Activated CD4-positive, CD25-positive, alpha-beta regulatory T cell treated with anti-CD3 and anti-CD28 coated beads, Interleukin-2, amount 50 U/mL, for 24 hours (primary cell): ENCODE measurements around the gene SLC39A5.
"Not testable (repeated sequence)": the region's sequence is repeated elsewhere in the genome, so short reads cannot be mapped to it uniquely, and the experiment has no call there.

Experiments
- ATAC-seq, 2 donors: fragments of 150-1000 bp; cut with Tn5 transposase; one replicate each; pipeline ENCODE4 v1.10.0; 2021; ENCODE audit warnings: mild to moderate bottlenecking in 1 of 2, moderate library complexity in 1 of 2

SLC39A5 gene

DNA sequence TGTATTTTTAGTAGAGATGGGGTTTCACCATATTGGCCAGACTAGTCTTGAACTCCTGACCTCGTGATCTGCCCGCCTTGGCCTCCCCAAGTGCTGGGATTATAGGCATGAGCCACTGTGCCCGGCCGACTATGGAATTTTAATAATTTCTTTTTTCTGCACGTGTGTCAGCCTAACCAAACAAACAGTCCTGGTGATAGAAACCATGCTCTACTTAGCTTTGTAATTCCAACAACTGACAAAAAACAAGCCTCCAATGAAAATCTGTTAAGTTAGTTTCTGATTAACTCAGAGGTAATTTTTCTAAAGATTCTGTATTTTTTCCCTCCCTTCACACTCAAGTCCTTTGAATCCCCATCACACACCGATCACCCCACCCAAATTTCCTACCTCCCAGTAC, 52.2 kb downstream of the SLC39A5 start:
- ATAC-seq, result no peak

DNA sequence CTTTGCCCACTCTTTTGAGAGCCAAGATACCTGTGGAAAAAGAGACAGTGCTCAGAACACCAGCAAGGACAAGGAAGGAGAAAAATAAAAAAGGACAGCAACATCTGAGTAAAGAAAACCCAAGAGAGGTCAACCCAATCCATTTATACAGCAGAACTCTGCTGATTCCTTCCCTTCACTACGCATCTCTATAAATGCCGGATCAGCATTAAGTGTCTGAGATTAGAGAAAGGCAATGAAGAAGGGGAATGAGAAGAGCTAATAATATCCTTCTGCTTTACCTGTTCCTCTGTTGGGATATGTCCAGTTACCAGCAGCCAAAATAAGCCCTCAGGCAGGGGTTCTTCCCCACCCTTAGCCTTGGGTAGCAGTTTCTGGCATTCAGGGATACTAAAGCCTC, 52.7 kb downstream of the SLC39A5 start:
- no peak for ATAC-seq

DNA sequence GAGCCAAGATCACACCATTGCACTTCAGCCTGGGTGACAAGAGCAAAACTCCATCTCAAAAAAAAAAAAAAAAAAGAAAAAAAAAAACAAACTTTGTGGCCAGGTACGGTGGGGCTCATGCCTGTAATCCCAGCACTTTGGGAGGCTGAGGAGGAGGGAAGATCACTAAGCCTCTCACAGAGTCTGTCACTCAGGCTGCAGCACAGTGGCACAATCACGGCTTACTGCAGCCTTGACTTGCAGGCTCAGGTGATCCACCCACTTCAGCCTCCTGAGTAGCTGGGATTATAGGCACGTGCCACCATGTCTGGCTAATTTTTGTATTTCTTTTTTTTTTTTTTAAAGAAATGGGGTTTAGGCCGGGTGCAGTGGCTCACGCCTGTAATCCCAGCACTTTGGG, 54.4 kb downstream of the SLC39A5 start:
- ATAC-seq, result not testable (repeated sequence)

DNA sequence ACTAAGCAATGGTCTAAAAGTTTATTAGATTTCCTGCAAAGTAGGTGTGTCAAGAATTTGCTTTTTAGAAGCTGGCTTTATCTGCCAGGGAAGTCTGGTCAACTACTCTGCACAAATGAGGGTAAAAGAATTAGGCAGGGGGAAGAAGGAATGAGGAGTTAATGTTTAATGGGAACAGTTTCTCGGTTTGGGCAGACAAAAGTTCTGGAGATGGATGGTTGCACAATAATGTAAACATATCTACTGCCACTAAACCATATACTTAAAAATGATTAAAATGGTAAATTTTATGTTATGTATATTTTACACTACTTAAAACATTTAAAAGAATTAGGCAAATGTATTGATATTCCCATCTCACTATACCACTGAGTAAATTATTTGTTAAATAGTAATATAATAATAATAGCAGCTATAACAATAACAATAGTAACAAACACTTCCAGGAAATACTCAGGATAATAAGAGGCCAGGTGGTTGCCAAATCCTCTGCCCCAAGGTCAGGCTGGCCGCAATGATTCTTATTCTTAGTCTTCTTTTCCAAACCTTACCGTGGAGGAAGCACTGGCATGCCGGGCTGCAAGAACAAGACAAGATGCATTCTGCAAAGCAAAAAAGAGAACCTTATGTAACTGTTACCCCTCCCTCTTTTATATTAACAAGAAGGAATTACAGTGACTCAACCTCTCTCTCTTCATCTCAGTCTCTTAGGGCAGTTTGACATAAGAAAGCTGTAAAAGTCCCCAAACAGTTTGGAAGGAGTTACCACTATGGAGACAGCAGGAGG, 56.4 kb downstream of the SLC39A5 start:
- ATAC-seq, result no peak
